HCT116 (cell line): ENCODE results near the gene DENND1C. TPM values are rescaled to one million over a fixed set of nuclear protein-coding genes. Genes with fewer than 3 reads are reported as not detected.

ENCODE experiments used
- ATAC-seq: fragments of 200-7000 bp; cut with Tn5 transposase; 2 replicates; pipeline ENCODE4 v1.9.1; 2020; ENCODE audit warnings: mild to moderate bottlenecking, moderate library complexity
- BruUV-seq: library from RNA; stranded (reverse); fragments of 400-500 nt; replicated peaks from 2 replicates; lab custom pipeline; 2021; lab: Mats Ljungman, UMichigan
- CTCF ChIA-PET: fragments of 300-600 bp; sonication (Branson Sonifier 250); formaldehyde crosslinking; loops from one replicate; lab custom pipeline; 2021; ENCODE audit warnings: antibody characterized with exemption; lab: Charles Lee
- POLR2A ChIA-PET: fragments of 300-600, 350-600 bp; sonication (Branson Sonifier 250); formaldehyde crosslinking; loops from one replicate; lab custom pipeline; 2021; ENCODE audit warnings: antibody characterized with exemption; lab: Charles Lee
- RAD21 ChIA-PET, 2 experiments: fragments of 300-600 bp; sonication (Branson Sonifier 250); formaldehyde crosslinking; loops; one replicate each; lab custom pipeline; 2023; ENCODE audit warnings: low total read pairs in 2 of 2; ENCODE audit not compliant: uncharacterized antibody in 2 of 2, unreplicated experiment in 2 of 2, low non-redundant PET in 1 of 2; lab: Charles Lee
- DNase-seq: peaks from one replicate; pipeline ENCODE4 v3.0.0-alpha.2; 2010; ENCODE audit warnings: low read depth, low spot score
- H2AFZ ChIP-seq: fragments of 200-600 bp; shearing (Covaris generic), sonication (generic); 2 replicates; pipeline ENCODE4 v1.6.1; 2017; ENCODE audit warnings: low read depth, mixed run types, mixed read lengths, antibody characterized with exemption, low read length; ENCODE audit not compliant: poor library complexity, severe bottlenecking
- H3K27ac ChIP-seq: 2 replicates; pipeline ENCODE4 v1.5.1; 2012; ENCODE audit warnings: low read depth, low read length
- H3K27me3 ChIP-seq: fragments of 200-600 bp; sonication (generic); 2 replicates; pipeline ENCODE4 v1.6.1; 2016; ENCODE audit warnings: mixed run types, low read length, mixed read lengths; ENCODE audit not compliant: insufficient read depth
- H3K36me3 ChIP-seq, 2 experiments: fragments of 200-500 bp in 1 of 2; fragments of 200-600 bp in 1 of 2; sonication (Bioruptor generic) in 1 of 2; sonication (generic) in 1 of 2; 2 replicates each; pipeline versions ENCODE4 v1.5.1 to v1.6.1; 2014 to 2016; ENCODE audit warnings: low read length in 2 of 2, inconsistent platforms in 1 of 2, mixed read lengths in 1 of 2, mixed run types in 1 of 2; ENCODE audit not compliant: insufficient read depth in 2 of 2, control insufficient read depth in 1 of 2
- H3K4me1 ChIP-seq, 2 experiments: fragments of 200-600 bp in 1 of 2; sonication (generic) in 1 of 2; 2 replicates each; pipeline versions ENCODE4 v1.5.1 to v1.6.1; 2012 to 2017; ENCODE audit warnings: low read length in 2 of 2, inconsistent platforms in 1 of 2, mild to moderate bottlenecking in 1 of 2, mixed read lengths in 1 of 2, mixed run types in 1 of 2, moderate library complexity in 1 of 2; ENCODE audit not compliant: insufficient read depth in 2 of 2, control insufficient read depth in 1 of 2
- H3K4me2 ChIP-seq: fragments of 200-600 bp; sonication (generic); 2 replicates; pipeline ENCODE4 v1.6.1; 2017; ENCODE audit warnings: mixed run types, low read length, mixed read lengths
- H3K4me3 ChIP-seq, 2 experiments: fragments of 200-600 bp in 1 of 2; sonication (generic) in 1 of 2; replicated peaks in 1 of 2; 2 replicates each; pipeline ENCODE4 v1.5.1; 2011 to 2016; ENCODE audit warnings: low read length in 2 of 2, control low read depth in 1 of 2, low read depth in 1 of 2, mild to moderate bottlenecking in 1 of 2, mixed read lengths in 1 of 2, mixed run types in 1 of 2
- H3K79me2 ChIP-seq: fragments of 200-600 bp; sonication (generic); 2 replicates; pipeline ENCODE4 v1.6.1; 2017; ENCODE audit warnings: mild to moderate bottlenecking, mixed run types, low read length, moderate library complexity, mixed read lengths; ENCODE audit not compliant: insufficient read depth
- H3K9ac ChIP-seq: fragments of 200-600 bp; sonication (generic); 2 replicates; pipeline ENCODE4 v1.6.1; 2016; ENCODE audit warnings: low read length, mixed read lengths
- H3K9me2 ChIP-seq: fragments of 200-600 bp; sonication (generic), shearing (Covaris generic); 2 replicates; pipeline ENCODE4 v1.6.1; 2017; ENCODE audit warnings: mixed run types, mild to moderate bottlenecking, moderate library complexity; ENCODE audit not compliant: insufficient read depth
- H3K9me3 ChIP-seq, 2 experiments: fragments of 200-500 bp in 1 of 2; fragments of 200-600 bp in 1 of 2; sonication (Bioruptor generic) in 1 of 2; sonication (generic) in 1 of 2; 2 replicates each; pipeline ENCODE4 v1.6.1; 2014 to 2017; ENCODE audit warnings: low read length in 2 of 2, mixed read lengths in 2 of 2, inconsistent platforms in 1 of 2, low read depth in 1 of 2, mild to moderate bottlenecking in 1 of 2, mixed run types in 1 of 2, moderate library complexity in 1 of 2; ENCODE audit not compliant: control insufficient read depth in 1 of 2, insufficient read depth in 1 of 2
- H4K20me1 ChIP-seq: fragments of 200-600 bp; sonication (generic), shearing (Covaris generic); 2 replicates; pipeline ENCODE4 v1.6.1; 2017; ENCODE audit warnings: mixed run types, mild to moderate bottlenecking, moderate library complexity; ENCODE audit not compliant: insufficient read depth
- ATF3 ChIP-seq: IDR thresholded peaks from 2 replicates; pipeline ENCODE4 v1.6.1; 2012
- CBX3 ChIP-seq: IDR thresholded peaks from 2 replicates; pipeline ENCODE4 v1.6.1; 2012; ENCODE audit warnings: low read depth
- CEBPB ChIP-seq: IDR thresholded peaks from 2 replicates; pipeline ENCODE4 v1.6.1; 2012; ENCODE audit warnings: low read depth
- CTCF ChIP-seq, 3 experiments: fragments of 200-600 bp in 1 of 3; sonication (generic) in 1 of 3; IDR thresholded peaks in 2 of 3; conservative IDR thresholded peaks in 1 of 3; 2 replicates each; pipeline ENCODE4 v1.5.1; 2012 to 2017; ENCODE audit warnings: low read depth in 2 of 3, low read length in 2 of 3, antibody characterized with exemption in 1 of 3, borderline replicate concordance in 1 of 3, control low read depth in 1 of 3, mild to moderate bottlenecking in 1 of 3, mixed read lengths in 1 of 3, mixed run types in 1 of 3, moderate library complexity in 1 of 3; ENCODE audit not compliant: insufficient read depth in 1 of 3
- EGR1 ChIP-seq: IDR thresholded peaks from 2 replicates; pipeline ENCODE4 v1.6.1; 2012; ENCODE audit warnings: low read depth
- ELF1 ChIP-seq: IDR thresholded peaks from 2 replicates; pipeline ENCODE4 v1.6.1; 2012; ENCODE audit warnings: low read depth, borderline replicate concordance
- EZH2 ChIP-seq: fragments of 200-600 bp; sonication (generic); IDR thresholded peaks from 2 replicates; pipeline ENCODE4 v1.6.1; 2017; ENCODE audit warnings: antibody characterized with exemption, mixed run types
- FOSL1 ChIP-seq: IDR thresholded peaks from 2 replicates; pipeline ENCODE4 v1.6.1; 2012; ENCODE audit warnings: low read depth
- JUND ChIP-seq: IDR thresholded peaks from 2 replicates; pipeline ENCODE4 v1.6.1; 2012
- MAX ChIP-seq: IDR thresholded peaks from 2 replicates; pipeline ENCODE4 v1.6.1; 2012
- POLR2AphosphoS5 ChIP-seq: IDR thresholded peaks from 2 replicates; pipeline ENCODE4 v1.6.1; 2011; ENCODE audit warnings: mild to moderate bottlenecking, low read depth, low read length, moderate library complexity
- REST ChIP-seq: IDR thresholded peaks from 2 replicates; pipeline ENCODE4 v1.6.1; 2012; ENCODE audit warnings: low read depth
- SIN3A ChIP-seq: IDR thresholded peaks from 2 replicates; pipeline ENCODE4 v1.6.1; 2012; ENCODE audit warnings: low read depth
- SP1 ChIP-seq: IDR thresholded peaks from 2 replicates; pipeline ENCODE4 v1.6.1; 2012; ENCODE audit warnings: low read depth
- TCF7L2 ChIP-seq: IDR thresholded peaks from 2 replicates; pipeline ENCODE4 v1.7.0; 2011; ENCODE audit warnings: borderline replicate concordance, inconsistent platforms; ENCODE audit not compliant: insufficient read depth, insufficient read length; ENCODE audit errors: extremely low read depth
- YY1 ChIP-seq: IDR thresholded peaks from 2 replicates; pipeline ENCODE4 v1.6.1; 2011; ENCODE audit warnings: low read length, low read depth, moderate library complexity, mild to moderate bottlenecking; ENCODE audit not compliant: insufficient replicate concordance; ENCODE audit errors: extremely low read depth
- ZBTB33 ChIP-seq: IDR thresholded peaks from 2 replicates; pipeline ENCODE4 v1.6.1; 2011; ENCODE audit warnings: mild to moderate bottlenecking, low read length, moderate library complexity; ENCODE audit not compliant: insufficient replicate concordance; ENCODE audit errors: extremely low read depth
- ZFX ChIP-seq: fragments of 450-650 bp; IDR thresholded peaks from 2 replicates; pipeline ENCODE4 v1.6.1; 2017
- ZNF274 ChIP-seq: fragments of 200-500 bp; sonication (Bioruptor generic); IDR thresholded peaks from 2 replicates; pipeline ENCODE4 v1.6.1; 2014; ENCODE audit warnings: mild to moderate bottlenecking, low read depth, low read length, inconsistent platforms
- intact Hi-C: fragments of 100-400 bp; cut with micrococcal nuclease; formaldehyde crosslinking; loops from 2 replicates; pipeline ENCODE4 v1.10.0; 2022
- total RNA-seq: library from RNA; stranded (reverse); gene quantifications from one replicate; pipeline ENCODE4 v1.2.1, GENCODE V29; 2021; ENCODE audit not compliant: unreplicated experiment

Gene DENND1C
- total RNA-seq, 1 experiment from 2014 or later = 0.54 TPM

- ChIA-PET RAD21 (no interaction called here), POLR2A (interaction anchor here (0.6 kb wide), 1 partner anchor 260 kb away, joined by 3 read pairs; no protein-coding TSS in a partner anchor), CTCF (no interaction called here)
- no peaks in the 10 kb centered on the region for H3K36me3 ChIP-seq
- no peak overlapping the region for H2AFZ ChIP-seq
- no peaks in the 10 kb centered on the region for H3K9me2 ChIP-seq
- intact Hi-C loops = no loop called here
- H3K27ac ChIP-seq = no peak overlapping the region; the same call in 1 of the 2 replicates
- H3K9ac ChIP-seq = no peak overlapping the region
- DNase-seq = peak; percentile 54
- peaks cover 8 to 27% of the 10 kb centered on the region in 2 experiments for H3K4me1 ChIP-seq
- no peaks in the 10 kb centered on the region for H3K9me3 ChIP-seq
- peak overlapping the region; percentile 17; the same call in 1 of the 2 replicates for H3K4me2 ChIP-seq
- no peaks in the 10 kb centered on the region for H4K20me1 ChIP-seq
- no peaks in the 10 kb centered on the region for H3K27me3 ChIP-seq
- ATAC-seq = peak; percentile 91
- no peak overlapping the region for H3K4me3 ChIP-seq
- H3K79me2 ChIP-seq = no peaks in the 10 kb centered on the region
- BruUV-seq = no TSS peak
- no peak for TF ChIP-seq CEBPB
- no peak for TF ChIP-seq YY1
- TF ChIP-seq EGR1 = no peak
- TF ChIP-seq TCF7L2 = no peak
- TF ChIP-seq POLR2AphosphoS5 = no peak
- no peak for TF ChIP-seq SIN3A
- no peak for TF ChIP-seq FOSL1
- no peak for TF ChIP-seq CBX3
- TF ChIP-seq ZBTB33 = no peak
- no peak for TF ChIP-seq REST
- TF ChIP-seq MAX = no peak
- no peak for TF ChIP-seq ATF3
- TF ChIP-seq JUND = no peak
- TF ChIP-seq SP1 = no peak; the same call in 1 of the 2 replicates
- TF ChIP-seq EZH2 = no peak
- no peak for TF ChIP-seq ELF1
- TF ChIP-seq ZFX = no peak
- no peak for TF ChIP-seq CTCF (IDR thresholded peaks at IDR 0.05 in 2 of 3, conservative IDR thresholded peaks at IDR 0.05 in 1 of 3; ENCODE audit: borderline replicate concordance in 1 of 3, insufficient read depth in 1 of 3, low read depth in 2 of 3, low read length in 2 of 3)
- TF ChIP-seq ZNF274 = no peak
These were observed 5.3 kb downstream of the DENND1C start for GRCh38 chr19:6476155-6476895.
